BE2C (cell line): Measurements from ENCODE around the gene EVI5.
"Not testable (repeated sequence)": the region's sequence is repeated elsewhere in the genome, so short reads cannot be mapped to it uniquely, and the experiment has no call there.

Experiments used
- DNase-seq: peaks from one replicate; pipeline ENCODE4 v3.0.0-alpha.2; 2020
- H3K27me3 ChIP-seq: fragments of 250-450 bp; sonication (Bioruptor Pico); 2 replicates; pipeline ENCODE4 v1.5.1; 2020; ENCODE audit warnings: mild to moderate bottlenecking
- H3K36me3 ChIP-seq: fragments of 250-450 bp; sonication (Bioruptor Pico); 2 replicates; pipeline ENCODE4 v1.5.1; 2020; ENCODE audit warnings: mild to moderate bottlenecking
- H3K4me1 ChIP-seq: fragments of 250-450 bp; sonication (Bioruptor Pico); 2 replicates; pipeline ENCODE4 v1.5.1; 2020
- H3K4me3 ChIP-seq: 2 replicates; pipeline ENCODE4 v1.5.1; 2011; ENCODE audit warnings: low read depth, low read length
- H3K9me3 ChIP-seq: fragments of 250-450 bp; sonication (Bioruptor Pico); 2 replicates; pipeline ENCODE4 v1.5.1; 2020
- CTCF ChIP-seq: IDR thresholded peaks from 2 replicates; pipeline ENCODE4 v1.5.1; 2012; ENCODE audit warnings: mild to moderate bottlenecking, low read depth, low read length

Gene EVI5

GRCh38 chr1:92663775-92664174, 121.1 kb downstream of the EVI5 start:
- no peak for TF ChIP-seq CTCF
- H3K36me3 ChIP-seq, result no peaks in the 10 kb centered on the region
- H3K4me1 ChIP-seq, result no peaks in the 10 kb centered on the region
- no peaks in the 10 kb centered on the region for H3K27me3 ChIP-seq
- no peaks in the 10 kb centered on the region for H3K9me3 ChIP-seq
- DNase-seq, result no peak
- H3K4me3 ChIP-seq, result no peak overlapping the region

- Histone ChIP-seq H3K27me3 (no peaks in the 10 kb centered on the region), H3K4me3 (no peak overlapping the region), H3K36me3 (no peaks in the 10 kb centered on the region), H3K4me1 (no peaks in the 10 kb centered on the region), H3K9me3 (no peaks in the 10 kb centered on the region)
- TF ChIP-seq CTCF, result no peak
- DNase-seq, result no peak
Observed at GRCh38 chr1:92662048-92662447, 122.9 kb downstream of the EVI5 start.

DNA sequence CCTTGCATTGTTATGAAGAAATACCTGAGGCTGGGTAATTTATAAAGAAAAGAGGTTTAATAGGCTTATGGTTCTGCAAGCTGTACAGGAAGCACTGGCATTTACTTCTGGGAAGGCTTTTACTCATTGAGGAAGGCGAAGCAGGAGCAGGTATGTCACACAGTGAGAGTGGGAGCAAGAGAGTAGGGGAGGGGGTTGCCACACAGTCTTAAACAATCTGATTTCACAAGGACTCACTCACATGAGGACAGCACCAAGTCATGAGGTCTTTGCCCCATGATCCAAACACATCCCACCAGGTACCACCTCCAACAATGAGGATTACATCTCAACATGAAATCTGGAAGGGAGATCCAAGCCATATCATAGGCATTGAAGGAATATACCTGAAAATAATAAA, 127.2 kb downstream of the EVI5 start:
- Histone ChIP-seq H3K4me3 (no peak overlapping the region), H3K36me3 (no peaks in the 10 kb centered on the region), H3K9me3 (no peaks in the 10 kb centered on the region), H3K4me1 (no peaks in the 10 kb centered on the region), H3K27me3 (no peaks in the 10 kb centered on the region)
- TF ChIP-seq CTCF, result no peak
- DNase-seq, result no peak

DNA sequence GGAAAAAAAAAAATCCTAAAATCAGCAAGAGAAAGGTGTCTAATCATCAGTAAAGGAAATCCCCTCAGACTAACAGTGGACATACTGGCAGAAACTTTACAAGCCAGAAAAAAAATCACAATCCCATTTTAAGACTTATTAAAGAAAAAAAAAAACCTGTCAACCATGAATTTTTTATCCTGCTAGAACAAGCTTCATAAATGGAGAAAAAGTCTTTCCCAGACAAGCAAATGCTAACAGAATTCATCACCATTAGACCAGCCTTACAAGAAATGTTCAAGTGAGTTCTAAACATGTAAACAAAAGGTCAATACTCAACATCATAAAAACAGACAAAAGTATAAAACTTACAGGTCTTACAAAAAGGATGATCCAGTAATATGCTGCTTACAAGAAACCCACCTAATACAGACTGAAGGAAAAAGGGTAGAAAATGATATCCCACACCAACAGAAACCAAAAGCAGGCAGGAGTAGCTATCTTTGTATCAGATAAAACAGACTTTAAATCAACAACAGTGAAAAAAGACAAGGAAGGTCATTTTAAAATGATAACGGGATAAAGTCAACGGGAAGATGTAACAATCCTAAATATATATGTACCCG, 129.6 kb downstream of the EVI5 start:
- no peaks in the 10 kb centered on the region for H3K9me3 ChIP-seq
- H3K27me3 ChIP-seq, result no peaks in the 10 kb centered on the region
- TF ChIP-seq CTCF, result no peak
- no peak overlapping the region for H3K4me3 ChIP-seq
- no peaks in the 10 kb centered on the region for H3K36me3 ChIP-seq
- no peak for DNase-seq
- no peaks in the 10 kb centered on the region for H3K4me1 ChIP-seq

DNA sequence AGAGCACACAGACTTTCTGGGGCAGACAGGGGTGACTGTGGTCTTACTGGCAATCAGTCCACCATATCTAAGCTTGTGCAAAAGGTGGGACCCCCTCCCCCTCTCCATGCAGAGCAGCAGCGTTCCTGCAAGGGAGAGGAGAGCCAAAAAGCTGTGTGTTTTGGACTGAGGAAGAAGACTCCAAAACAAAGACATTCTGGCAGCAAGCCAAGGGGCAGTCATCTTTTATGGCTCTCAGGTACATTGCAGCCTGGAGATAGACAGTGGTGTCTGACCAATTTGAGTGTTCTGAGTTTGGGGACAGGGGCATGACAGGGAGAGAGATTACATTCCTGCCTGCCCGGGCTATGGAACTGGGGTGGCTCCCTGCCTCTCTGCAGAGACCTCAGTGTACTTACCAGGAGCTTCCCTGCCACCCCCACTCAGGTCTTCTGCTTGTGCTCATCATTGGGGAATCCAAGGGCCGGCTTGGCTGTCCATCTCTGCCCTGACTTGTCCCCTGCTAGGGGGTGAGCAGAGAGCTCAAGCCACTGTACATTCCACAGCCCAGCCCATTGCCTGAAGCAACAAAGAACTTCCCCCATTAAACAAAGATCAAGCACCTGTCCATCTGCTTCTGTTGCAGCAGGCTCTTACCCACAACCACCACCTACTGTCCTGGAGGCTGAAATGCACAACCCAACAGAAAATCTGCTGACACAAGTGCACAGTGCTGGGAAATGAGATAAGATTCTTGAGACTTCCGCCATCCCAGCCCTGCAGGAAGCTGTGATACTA, 131.1 kb downstream of the EVI5 start:
- Histone ChIP-seq H3K36me3 (no peaks in the 10 kb centered on the region), H3K27me3 (no peaks in the 10 kb centered on the region), H3K9me3 (no peaks in the 10 kb centered on the region), H3K4me1 (no peaks in the 10 kb centered on the region), H3K4me3 (no peak overlapping the region)
- DNase-seq, result no peak
- no peak for TF ChIP-seq CTCF

- not testable (repeated sequence) for H3K4me1 ChIP-seq
Observed at GRCh38 chr1:92640686-92641085, 144.2 kb downstream of the EVI5 start.

More at GRCh38 chr1:92640686-92641085, 144.2 kb downstream of the EVI5 start:
- DNase-seq, H3K36me3 ChIP-seq, H3K4me3 ChIP-seq, H3K9me3 ChIP-seq, H3K27me3 ChIP-seq: not testable (repeated sequence)
